Endothelial cell of umbilical vein (primary cell): ENCODE measurements around the gene PEX5. TPM values are rescaled to one million over a fixed set of nuclear protein-coding genes. Genes with fewer than 3 reads are reported as not detected.

Source experiments
- BruUV-seq: library from RNA; stranded (reverse); fragments of 400-500 nt; replicated peaks from 2 replicates; lab custom pipeline; 2021; lab: Mats Ljungman, UMichigan
- CTCF ChIA-PET: fragments of 300-600, 350-600 bp; sonication (Branson Sonifier 250); formaldehyde crosslinking; loops from one replicate; lab custom pipeline; 2021; ENCODE audit warnings: antibody characterized with exemption, inconsistent platforms; lab: Charles Lee
- POLR2A ChIA-PET: fragments of 300-600, 350-600 bp; sonication (Branson Sonifier 250); formaldehyde crosslinking; loops from one replicate; lab custom pipeline; 2021; ENCODE audit warnings: antibody characterized with exemption, inconsistent platforms; lab: Charles Lee
- DNase-seq: peaks from one replicate; pipeline ENCODE4 v3.0.0-alpha.2; 2011; ENCODE audit warnings: low read depth, low spot score
- FAIRE-seq: peaks from 2 replicates; lab custom pipeline; 2011; peaks lifted over from hg19 to GRCh38; lab: Jason Lieb, UNC
- H2AFZ ChIP-seq: 2 replicates; pipeline ENCODE4 v1.6.0; 2012; ENCODE audit warnings: low read depth, low read length, control low read depth, inconsistent platforms
- H3K27ac ChIP-seq: 2 replicates; pipeline ENCODE4 v1.5.1; 2011; ENCODE audit warnings: low read depth, mild to moderate bottlenecking, control low read depth, low read length, moderate library complexity; ENCODE audit not compliant: insufficient read depth
- H3K27me3 ChIP-seq, 2 experiments: 2 replicates each; pipeline versions ENCODE4 v1.6.0 to v1.6.1; 2011; ENCODE audit warnings: low read length in 2 of 2, mixed read lengths in 1 of 2; ENCODE audit not compliant: control insufficient read depth in 2 of 2, insufficient read depth in 2 of 2
- H3K36me3 ChIP-seq, 2 experiments: 2 replicates in 1 of 2; 3 replicates in 1 of 2; pipeline ENCODE4 v1.5.1; 2011; ENCODE audit warnings: low read length in 2 of 2, mild to moderate bottlenecking in 1 of 2, moderate library complexity in 1 of 2; ENCODE audit not compliant: control insufficient read depth in 2 of 2, insufficient read depth in 2 of 2; ENCODE audit errors: extremely low read depth in 1 of 2
- H3K4me1 ChIP-seq: 3 replicates; pipeline ENCODE4 v1.5.1; 2011; ENCODE audit warnings: mild to moderate bottlenecking, low read length; ENCODE audit not compliant: control insufficient read depth, insufficient read depth; ENCODE audit errors: extremely low read depth
- H3K4me2 ChIP-seq: 2 replicates; pipeline ENCODE4 v1.6.1; 2011; ENCODE audit warnings: low read length, control low read depth, mixed read lengths; ENCODE audit not compliant: insufficient read depth
- H3K4me3 ChIP-seq, 3 experiments: fragments of 200-600 bp in 1 of 3; sonication (generic), shearing (Covaris generic) in 1 of 3; replicated peaks in 1 of 3; 2 replicates each; pipeline ENCODE4 v1.5.1; 2011 to 2016; ENCODE audit warnings: control low read depth in 3 of 3, low read length in 3 of 3, mild to moderate bottlenecking in 2 of 3, inconsistent platforms in 1 of 3, low read depth in 1 of 3, moderate library complexity in 1 of 3; ENCODE audit not compliant: insufficient read depth in 1 of 3
- H3K79me2 ChIP-seq: 2 replicates; pipeline ENCODE4 v1.6.0; 2012; ENCODE audit warnings: low read length, inconsistent platforms; ENCODE audit not compliant: control insufficient read depth, insufficient read depth
- H3K9ac ChIP-seq: replicated peaks from 2 replicates; pipeline ENCODE3; 2011; ENCODE audit warnings: low read length, control low read depth; ENCODE audit not compliant: insufficient read depth; ENCODE audit errors: extremely low read depth
- H3K9me1 ChIP-seq: replicated peaks from 3 replicates; pipeline ENCODE4 v1.6.0; 2011; ENCODE audit warnings: mild to moderate bottlenecking, low read length; ENCODE audit not compliant: control insufficient read depth, insufficient read depth; ENCODE audit errors: extremely low read depth
- H3K9me3 ChIP-seq: replicated peaks from 2 replicates; pipeline ENCODE4 v1.5.1; 2012; ENCODE audit warnings: low read length, inconsistent platforms; ENCODE audit not compliant: control insufficient read depth, insufficient read depth
- H4K20me1 ChIP-seq: replicated peaks from 2 replicates; pipeline ENCODE3; 2011; ENCODE audit warnings: mild to moderate bottlenecking, low read length; ENCODE audit not compliant: control insufficient read depth, insufficient read depth; ENCODE audit errors: extremely low read depth
- EZH2 ChIP-seq: IDR thresholded peaks from 2 replicates; pipeline ENCODE4 v1.6.1; 2012; ENCODE audit warnings: borderline replicate concordance, low read depth, mild to moderate bottlenecking, moderate library complexity, low read length, inconsistent platforms; ENCODE audit not compliant: severe bottlenecking
- FOS ChIP-seq: IDR thresholded peaks from 2 replicates; pipeline ENCODE4 v1.6.1; 2011; ENCODE audit warnings: mild to moderate bottlenecking, low read length, moderate library complexity, borderline replicate concordance; ENCODE audit not compliant: insufficient read depth
- GATA2 ChIP-seq: IDR thresholded peaks from 2 replicates; pipeline ENCODE4 v1.7.0; 2011; ENCODE audit warnings: low read depth, mild to moderate bottlenecking, moderate library complexity, mixed read lengths, low read length; ENCODE audit not compliant: insufficient read length, insufficient read depth
- JUN ChIP-seq: IDR thresholded peaks from 2 replicates; pipeline ENCODE4 v1.6.1; 2011; ENCODE audit warnings: borderline replicate concordance, low read depth; ENCODE audit not compliant: insufficient read length, insufficient read depth
- MYC ChIP-seq: IDR thresholded peaks from one replicate; pipeline ENCODE4 v1.6.1; 2011; ENCODE audit warnings: mild to moderate bottlenecking, low read depth, low read length
- POLR2AphosphoS5 ChIP-seq: IDR thresholded peaks from 2 replicates; pipeline ENCODE4 v1.6.1; 2012; ENCODE audit warnings: low read depth, mild to moderate bottlenecking, control low read depth, low read length, moderate library complexity; ENCODE audit not compliant: insufficient read depth
- dilution Hi-C: fragments of 300-500 bp; cut with MboI; formaldehyde crosslinking; loops from one replicate; pipeline ENCODE4 v1.15.0; 2019; ENCODE audit warnings: low sequenced_read_pairs; ENCODE audit not compliant: extremely low pct_ligation_motif_present
- intact Hi-C: fragments of 100-400 bp; cut with micrococcal nuclease; formaldehyde crosslinking; loops from one replicate; pipeline ENCODE4 v1.10.0; 2022
- polyA plus RNA-seq, 4 experiments: library from polyadenylated mRNA; depleted of rRNA in 3 of 4; stranded (reverse) in 3 of 4; unstranded in 1 of 4; fragments of >200 nt; gene quantifications; 2 replicates each; pipeline versions ENCODE4 v1.2.1 to v1.2.3, GENCODE V29; 2011 to 2012; ENCODE audit warnings: missing spikeins in 1 of 4
- total RNA-seq: library from RNA; stranded (reverse); gene quantifications from 2 replicates; pipeline ENCODE4 v1.2.3, GENCODE V29; 2021
- TF ChIP-seq, protein P1 (sequence below), 2 donors: IDR thresholded peaks; 1 replicate in 1 of 2; 2 replicates in 1 of 2; pipeline ENCODE4 v1.5.1; 2011; ENCODE audit warnings: low read length in 2 of 2, mild to moderate bottlenecking in 2 of 2, moderate library complexity in 2 of 2, control low read depth in 1 of 2, inconsistent platforms in 1 of 2, low read depth in 1 of 2; ENCODE audit not compliant: insufficient read depth in 1 of 2; ENCODE audit errors: extremely low read depth in 1 of 2

PEX5 gene
- total and polyA plus RNA-seq, 2 donors (not counting 3 experiments of a cell fraction or from before 2014, with no cell fraction given), result 12.9 to 32.3 TPM

DNA sequence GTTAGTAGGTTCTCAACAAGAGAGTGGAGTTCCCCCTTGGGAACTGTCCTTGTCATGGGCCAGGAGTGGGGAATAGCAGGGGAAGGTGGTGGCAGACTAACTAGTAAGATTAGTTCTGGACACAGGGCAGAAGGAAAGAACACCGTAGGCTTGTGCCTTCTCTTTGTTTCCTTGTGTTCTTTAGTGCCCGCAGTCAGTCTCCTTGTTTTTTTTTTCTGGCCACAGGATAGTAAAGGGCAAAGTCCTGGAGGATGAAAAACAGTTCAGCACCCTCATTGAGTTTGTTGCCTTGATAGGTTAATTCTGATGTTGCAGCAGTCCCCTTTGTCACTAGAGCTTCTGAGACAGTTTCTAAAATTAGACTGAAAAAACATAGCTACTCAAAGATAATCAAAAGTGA lies 8.4 kb downstream of the PEX5 start:
- Histone ChIP-seq H3K4me2 (no peak overlapping the region), H3K4me1 (no peaks in the 10 kb centered on the region), H3K4me3 (no peak overlapping the region), H3K27me3 (no peaks in the 10 kb centered on the region), H2AFZ (no peak overlapping the region), H3K79me2 (no peaks in the 10 kb centered on the region), H3K27ac (no peak overlapping the region), H3K9ac (no peak overlapping the region), H4K20me1 (no peaks in the 10 kb centered on the region), H3K9me1 (no peaks in the 10 kb centered on the region), H3K9me3 (no peaks in the 10 kb centered on the region), H3K36me3 (peaks cover 4 to 10% of the 10 kb centered on the region in 2 experiments)
- intact Hi-C loops (no loop called here), dilution Hi-C loops (no loop called here)
- ChIA-PET POLR2A (no interaction called here), CTCF (interaction anchor here (1.0 kb wide), 1 partner anchor 53 kb away, joined by 3 read pairs; no protein-coding TSS in a partner anchor)
- no peak for FAIRE-seq
- TF ChIP-seq, protein P1, sequence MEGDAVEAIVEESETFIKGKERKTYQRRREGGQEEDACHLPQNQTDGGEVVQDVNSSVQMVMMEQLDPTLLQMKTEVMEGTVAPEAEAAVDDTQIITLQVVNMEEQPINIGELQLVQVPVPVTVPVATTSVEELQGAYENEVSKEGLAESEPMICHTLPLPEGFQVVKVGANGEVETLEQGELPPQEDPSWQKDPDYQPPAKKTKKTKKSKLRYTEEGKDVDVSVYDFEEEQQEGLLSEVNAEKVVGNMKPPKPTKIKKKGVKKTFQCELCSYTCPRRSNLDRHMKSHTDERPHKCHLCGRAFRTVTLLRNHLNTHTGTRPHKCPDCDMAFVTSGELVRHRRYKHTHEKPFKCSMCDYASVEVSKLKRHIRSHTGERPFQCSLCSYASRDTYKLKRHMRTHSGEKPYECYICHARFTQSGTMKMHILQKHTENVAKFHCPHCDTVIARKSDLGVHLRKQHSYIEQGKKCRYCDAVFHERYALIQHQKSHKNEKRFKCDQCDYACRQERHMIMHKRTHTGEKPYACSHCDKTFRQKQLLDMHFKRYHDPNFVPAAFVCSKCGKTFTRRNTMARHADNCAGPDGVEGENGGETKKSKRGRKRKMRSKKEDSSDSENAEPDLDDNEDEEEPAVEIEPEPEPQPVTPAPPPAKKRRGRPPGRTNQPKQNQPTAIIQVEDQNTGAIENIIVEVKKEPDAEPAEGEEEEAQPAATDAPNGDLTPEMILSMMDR (IDR thresholded peaks at IDR 0.05; ENCODE audit: extremely low read depth in 1 of 2, insufficient read depth in 1 of 2, low read depth in 1 of 2, low read length in 2 of 2), result no peak
- TF ChIP-seq MYC (no peak), EZH2 (no peak), FOS (no peak), JUN (no peak), GATA2 (no peak), POLR2AphosphoS5 (no peak)
- DNase-seq, result no peak
- BruUV-seq, result no TSS peak
